Stimulated activated CD8-positive, alpha-beta memory T cell treated with anti-CD3 and anti-CD28 coated beads, Interleukin-15, amount 100 ng/mL, for 1 hour (primary cell): Measurements from ENCODE around the gene FGF2.

Experiments used
- DNase-seq: peaks from one replicate; pipeline ENCODE4 v3.0.0-alpha.2; 2020; ENCODE audit warnings: low read depth

FGF2 gene

DNA sequence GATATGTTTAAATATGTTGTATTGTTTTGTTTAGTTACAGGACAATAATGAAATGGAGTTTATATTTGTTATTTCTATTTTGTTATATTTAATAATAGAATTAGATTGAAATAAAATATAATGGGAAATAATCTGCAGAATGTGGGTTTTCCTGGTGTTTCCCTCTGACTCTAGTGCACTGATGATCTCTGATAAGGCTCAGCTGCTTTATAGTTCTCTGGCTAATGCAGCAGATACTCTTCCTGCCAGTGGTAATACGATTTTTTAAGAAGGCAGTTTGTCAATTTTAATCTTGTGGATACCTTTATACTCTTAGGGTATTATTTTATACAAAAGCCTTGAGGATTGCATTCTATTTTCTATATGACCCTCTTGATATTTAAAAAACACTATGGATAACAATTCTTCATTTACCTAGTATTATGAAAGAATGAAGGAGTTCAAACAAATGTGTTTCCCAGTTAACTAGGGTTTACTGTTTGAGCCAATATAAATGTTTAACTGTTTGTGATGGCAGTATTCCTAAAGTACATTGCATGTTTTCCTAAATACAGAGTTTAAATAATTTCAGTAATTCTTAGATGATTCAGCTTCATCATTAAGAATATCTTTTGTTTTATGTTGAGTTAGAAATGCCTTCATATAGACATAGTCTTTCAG, 68.8 kb downstream of the FGF2 start:
- DNase-seq: no peak

DNA sequence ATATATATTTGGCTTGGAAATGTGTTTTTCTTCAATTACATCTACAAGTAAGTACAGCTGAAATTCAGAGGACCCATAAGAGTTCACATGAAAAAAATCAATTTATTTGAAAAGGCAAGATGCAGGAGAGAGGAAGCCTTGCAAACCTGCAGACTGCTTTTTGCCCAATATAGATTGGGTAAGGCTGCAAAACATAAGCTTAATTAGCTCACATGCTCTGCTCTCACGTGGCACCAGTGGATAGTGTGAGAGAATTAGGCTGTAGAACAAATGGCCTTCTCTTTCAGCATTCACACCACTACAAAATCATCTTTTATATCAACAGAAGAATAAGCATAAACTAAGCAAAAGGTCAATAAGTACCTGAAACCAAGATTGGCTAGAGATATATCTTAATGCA, 69.6 kb downstream of the FGF2 start:
- no peak for DNase-seq

GRCh38 chr4:122898370-122899150, 71.9 kb downstream of the FGF2 start:
- no peak for DNase-seq

GRCh38 chr4:122899682-122900081, 73.1 kb downstream of the FGF2 start:
- DNase-seq: no peak

GRCh38 chr4:122900314-122900713, 73.7 kb downstream of the FGF2 start:
- DNase-seq: no peak

- no peak for DNase-seq
Observed at GRCh38 chr4:122901247-122902010, 74.8 kb downstream of the FGF2 start.

DNA sequence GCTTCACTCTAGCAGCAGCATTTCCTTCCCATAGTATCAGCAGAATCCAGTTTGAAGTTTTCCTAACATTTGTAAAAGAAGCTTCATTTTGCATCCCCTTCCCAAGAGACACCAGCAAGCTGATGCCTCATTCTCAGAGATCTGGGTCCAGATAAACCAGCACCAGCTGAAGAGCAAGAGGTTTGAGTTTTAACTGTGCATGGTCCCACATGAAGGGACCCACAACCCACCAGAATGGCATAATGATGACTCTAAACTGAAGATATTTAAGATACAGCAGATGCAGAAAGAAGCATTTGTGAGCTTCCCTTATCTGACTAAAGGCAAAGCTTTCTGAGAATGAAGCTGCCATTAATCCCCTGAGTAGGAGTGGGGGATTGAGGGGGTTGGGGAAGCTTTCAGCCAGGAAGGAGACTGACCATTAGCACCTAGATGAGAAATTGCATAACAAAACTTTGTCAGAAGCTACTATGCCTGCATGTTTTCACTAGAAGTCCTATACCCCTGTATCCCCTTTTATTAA, 77.2 kb downstream of the FGF2 start:
- no peak for DNase-seq

DNA sequence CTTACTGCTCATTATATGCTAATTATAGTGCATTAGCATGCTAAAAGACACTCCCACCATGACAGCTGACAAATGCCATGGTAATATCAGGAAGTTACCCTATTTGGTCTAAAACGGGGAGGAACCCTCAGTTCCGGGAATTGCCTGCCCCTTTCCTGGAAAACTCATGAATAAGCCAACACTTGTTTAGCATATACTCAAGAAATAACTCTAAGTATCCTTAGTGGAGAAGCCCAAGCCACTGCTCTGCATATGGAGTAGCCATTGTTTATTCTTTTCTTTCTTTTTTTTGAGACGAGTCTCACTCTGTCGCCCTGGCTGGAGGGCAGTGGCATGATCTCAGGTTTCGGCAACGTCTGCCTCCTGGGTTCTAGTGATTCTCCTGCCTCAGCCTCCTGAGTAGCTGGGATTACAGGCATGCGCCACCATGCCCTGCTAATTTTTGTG, 80.3 kb downstream of the FGF2 start:
- no peak for DNase-seq

- no peak for DNase-seq
Observed at GRCh38 chr4:122908223-122908622, 81.6 kb downstream of the FGF2 start.

DNA sequence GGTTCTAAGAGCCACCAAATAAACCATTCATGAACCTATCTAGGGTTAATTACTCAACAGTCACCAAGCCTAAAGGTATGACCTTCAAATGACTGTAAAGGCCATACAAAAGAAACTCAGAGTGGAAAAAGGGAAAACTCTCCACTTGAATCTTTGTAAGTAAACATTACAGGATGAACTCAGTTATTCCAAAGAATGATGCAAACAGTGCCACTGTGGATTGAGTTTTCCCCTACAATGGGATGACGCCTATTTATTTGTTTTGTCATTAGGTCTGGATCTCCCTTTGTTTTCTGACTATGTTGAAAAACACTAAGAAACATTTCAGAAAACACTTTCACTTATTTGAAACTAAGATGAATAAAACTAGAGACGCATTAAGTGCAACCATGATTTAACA, 83.1 kb downstream of the FGF2 start:
- DNase-seq: no peak

DNA sequence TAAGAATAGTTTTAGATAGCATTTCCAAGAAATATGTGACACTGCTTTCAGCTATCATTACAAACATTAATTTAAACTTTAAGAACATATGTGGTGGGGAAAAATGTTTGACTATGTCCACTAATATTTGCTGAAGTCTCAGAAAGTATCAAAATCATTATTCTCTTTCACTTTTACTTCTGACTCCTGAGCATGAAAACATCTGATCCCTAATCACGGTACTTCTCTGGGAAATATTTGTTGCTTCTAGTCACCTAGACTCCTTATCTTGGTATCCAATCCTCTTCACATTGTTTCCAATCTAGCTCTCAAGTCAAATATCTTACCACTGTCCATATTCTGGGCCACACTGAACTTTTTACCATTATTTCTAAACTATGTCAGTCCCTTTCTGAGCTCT, 85.0 kb downstream of the FGF2 start:
- no peak for DNase-seq

GRCh38 chr4:122912810-122913575, 86.4 kb downstream of the FGF2 start:
- no peak for DNase-seq

- DNase-seq: no peak
Observed at GRCh38 chr4:122914292-122914904, 87.8 kb downstream of the FGF2 start.

DNA sequence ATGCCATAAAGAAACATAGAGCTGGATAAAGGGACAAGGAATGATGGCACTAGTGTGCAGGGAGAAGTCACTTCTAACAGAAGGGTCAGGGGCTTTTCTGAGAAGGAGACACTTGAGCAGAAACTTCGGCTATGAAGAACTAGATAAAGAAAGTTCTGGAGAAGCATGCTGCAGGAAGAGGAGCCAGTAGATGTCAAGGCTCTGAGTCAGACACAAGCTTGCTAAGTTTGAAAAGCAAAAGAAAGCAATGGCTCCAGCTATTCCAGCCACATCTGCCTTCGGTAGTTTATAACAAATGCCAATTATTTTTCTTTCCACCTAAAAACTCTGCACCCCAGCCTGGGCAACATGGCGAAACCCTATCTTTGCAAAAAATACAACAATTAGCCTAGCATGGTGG, 88.3 kb downstream of the FGF2 start:
- no peak for DNase-seq

- no peak for DNase-seq
Observed at GRCh38 chr4:122917731-122918130, 91.1 kb downstream of the FGF2 start.

GRCh38 chr4:122920473-122920872, 93.8 kb downstream of the FGF2 start:
- DNase-seq: no peak

GRCh38 chr4:122921300-122921699, 94.7 kb downstream of the FGF2 start:
- DNase-seq: no peak

GRCh38 chr4:122921971-122922876, 95.6 kb downstream of the FGF2 start, which contains the start of gene NUDT6:
NUDT6 (minus strand) TSS chr4:122922597; CDS start chr4:122922572, 25 bp downstream.
- peak; percentile 2 for DNase-seq

DNA sequence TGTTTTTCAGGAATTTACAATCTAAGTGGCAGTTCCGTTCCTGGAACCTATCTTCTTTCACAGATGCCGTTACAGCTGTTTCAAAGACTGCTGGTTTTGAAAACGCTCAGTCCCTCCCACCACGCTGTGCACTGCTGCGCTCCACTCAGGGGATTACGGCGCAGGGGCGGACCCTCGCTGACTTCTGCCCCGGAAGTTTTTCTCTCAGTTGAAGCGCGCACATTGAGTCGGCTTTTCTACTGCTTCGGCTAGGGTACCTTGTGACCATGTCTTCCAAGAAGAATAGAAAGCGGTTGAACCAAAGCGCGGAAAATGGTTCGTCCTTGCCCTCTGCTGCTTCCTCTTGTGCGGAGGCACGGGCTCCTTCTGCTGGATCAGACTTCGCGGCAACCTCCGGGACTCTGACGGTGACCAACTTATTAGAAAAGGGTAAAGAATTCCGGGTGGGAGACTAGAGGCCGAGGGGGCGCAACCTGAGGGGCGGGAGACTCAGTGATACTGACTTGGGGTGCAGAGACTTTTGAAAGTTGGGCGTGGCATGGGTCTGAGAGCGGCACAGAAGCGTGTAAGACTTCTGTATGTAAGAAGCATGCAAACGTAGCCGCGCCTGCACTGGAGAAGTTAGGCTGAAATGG, 96.4 kb downstream of the FGF2 start:
- peak; percentile 72 for DNase-seq

- no peak for DNase-seq
Observed at GRCh38 chr4:122928930-122929329, 102.3 kb downstream of the FGF2 start.
